Stimulated activated CD8-positive, alpha-beta memory T cell treated with anti-CD3 and anti-CD28 coated beads, Interleukin-4, amount 100 ng/mL, for 1 hour (primary cell): ENCODE results near the gene ABLIM2.

Source experiments
- DNase-seq, 2 donors: peaks; one replicate each; pipeline ENCODE4 v3.0.0-alpha.2; 2020; ENCODE audit warnings: low read depth in 2 of 2, low spot score in 1 of 2

The ABLIM2 gene

GRCh38 chr4:8050555-8051206 lies 107.9 kb downstream of the ABLIM2 start:
- DNase-seq, result no peak

DNA sequence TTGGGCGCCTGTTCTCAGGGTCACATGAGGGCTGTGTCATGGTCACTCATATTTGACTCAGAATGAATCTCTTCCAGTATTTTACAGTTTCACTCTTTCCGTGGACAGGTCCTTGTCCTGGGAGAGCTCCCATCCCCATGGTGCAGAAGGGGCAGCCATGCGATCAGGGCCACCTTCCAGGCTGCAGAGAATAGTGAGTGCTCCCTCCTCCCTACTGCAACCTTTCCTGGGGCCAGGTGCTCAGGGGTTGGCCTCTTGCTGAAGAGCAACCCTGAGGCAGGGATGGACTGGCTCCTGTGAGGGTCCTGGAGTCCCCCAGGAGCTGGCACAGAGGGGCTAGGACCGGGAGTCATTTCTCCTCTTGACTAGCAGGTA lies 108.4 kb downstream of the ABLIM2 start:
- no peak for DNase-seq

DNA sequence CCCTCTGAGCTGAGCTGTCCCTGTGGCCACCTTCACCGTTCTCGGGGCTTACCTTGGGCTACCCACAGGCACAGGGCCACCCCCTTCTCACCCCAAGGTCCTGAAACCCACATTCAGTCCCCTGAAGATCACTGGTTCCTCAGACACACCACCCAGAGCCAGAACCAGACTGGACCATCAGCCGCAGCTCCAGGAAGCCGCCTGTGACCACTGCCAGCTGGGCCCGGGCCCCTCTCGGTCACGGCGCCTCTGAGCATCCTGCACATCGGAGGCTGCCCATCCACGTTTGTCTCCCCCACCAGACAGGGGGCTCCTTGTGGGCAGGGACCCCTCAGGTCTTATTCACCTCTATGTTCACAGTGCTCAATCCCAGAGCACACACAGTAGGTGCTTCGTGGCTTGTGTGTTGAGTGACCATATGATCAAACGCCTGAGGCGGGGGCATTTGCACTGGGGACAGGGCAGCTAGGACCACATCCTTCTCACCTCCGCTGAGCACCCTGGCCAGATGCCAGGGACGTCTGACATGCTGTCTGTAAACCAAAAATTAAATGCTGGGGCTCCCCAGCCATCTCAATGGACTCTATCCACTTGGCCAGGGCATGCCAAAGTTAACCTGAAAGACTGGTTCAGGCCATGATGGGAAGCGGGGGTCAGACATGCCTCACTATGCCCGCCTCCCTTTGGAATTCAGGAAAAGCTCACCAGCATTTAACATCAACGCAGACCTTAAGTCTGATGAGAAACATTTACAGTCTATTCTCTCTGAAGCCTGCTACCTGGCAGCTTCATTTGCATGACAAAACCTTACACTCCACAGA lies 109.5 kb downstream of the ABLIM2 start:
- no peak for DNase-seq

- no peak for DNase-seq
Measured at GRCh38 chr4:8047837-8048678, 110.6 kb downstream of the ABLIM2 start.

DNA sequence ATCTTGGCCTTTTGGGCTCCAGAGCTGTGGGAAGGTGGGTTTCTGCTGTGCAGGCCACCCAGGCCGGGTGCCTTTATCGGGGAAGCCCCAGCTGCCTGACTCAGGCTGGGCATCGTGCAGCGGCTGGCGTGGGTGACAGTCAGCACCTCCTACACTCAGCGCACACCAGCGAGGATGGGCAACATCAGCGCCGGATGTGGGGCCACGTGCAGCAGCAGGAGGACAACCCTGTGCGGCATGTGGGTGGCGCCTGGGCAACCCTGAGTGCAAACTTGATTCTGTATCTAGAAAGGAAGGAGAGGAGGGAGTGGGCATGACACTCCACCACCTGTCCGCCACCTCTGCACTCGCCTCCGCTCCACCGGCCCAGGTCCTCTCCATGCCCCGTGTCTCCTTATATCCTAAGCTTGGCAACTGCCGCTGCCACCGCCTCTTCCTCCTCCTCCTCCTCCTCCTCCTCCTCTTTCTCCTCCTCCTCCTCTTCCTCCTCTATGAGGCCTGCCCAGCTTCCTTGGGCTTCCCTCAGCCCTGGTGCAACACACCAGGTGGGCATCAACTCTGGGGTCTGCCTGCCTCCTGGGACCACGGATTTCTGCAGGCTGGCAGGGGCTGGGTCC lies 111.6 kb downstream of the ABLIM2 start:
- no peak for DNase-seq

GRCh38 chr4:8045909-8046308 lies 112.7 kb downstream of the ABLIM2 start:
- no peak for DNase-seq

DNA sequence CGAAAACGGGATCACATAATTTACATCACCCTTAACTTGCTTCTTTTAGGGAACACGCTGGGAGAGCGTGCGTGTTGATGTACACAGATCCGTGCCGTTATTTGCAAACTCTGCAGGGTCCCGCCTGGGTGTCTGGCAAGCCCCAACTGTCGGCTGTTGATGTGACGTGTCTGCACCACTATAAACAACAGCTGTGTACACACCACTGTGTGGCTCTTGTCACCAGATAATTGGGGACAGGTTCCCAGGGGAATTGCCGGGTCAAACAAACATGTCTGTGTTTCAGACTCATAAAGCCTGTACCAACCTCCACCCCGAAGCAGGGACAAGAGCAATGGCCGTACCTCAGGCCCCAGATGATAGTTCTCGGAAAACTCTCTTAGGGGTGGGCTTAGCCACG lies 113.9 kb downstream of the ABLIM2 start:
- no peak for DNase-seq

DNA sequence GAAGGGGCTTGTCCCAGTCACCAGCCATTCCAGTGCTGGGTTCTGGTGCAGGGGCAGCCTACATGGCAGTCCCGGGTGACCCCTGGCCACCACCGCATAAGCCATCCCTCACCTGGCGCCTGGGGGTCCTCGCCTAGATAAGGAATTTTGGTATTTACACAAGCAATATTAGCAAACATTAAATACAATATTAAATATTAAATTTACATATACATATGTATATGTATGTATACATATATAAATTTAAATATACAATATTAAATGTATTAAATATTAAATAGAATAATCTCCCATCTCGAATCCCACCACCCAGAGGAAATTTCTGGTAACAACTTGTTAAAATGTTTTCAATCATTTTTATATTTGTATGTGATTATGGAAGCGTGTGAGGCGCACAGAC lies 114.4 kb downstream of the ABLIM2 start:
- DNase-seq, result no peak

GRCh38 chr4:8043596-8043995 lies 115.0 kb downstream of the ABLIM2 start:
- no peak for DNase-seq

GRCh38 chr4:8041868-8042267 lies 116.7 kb downstream of the ABLIM2 start:
- DNase-seq, result no peak

DNA sequence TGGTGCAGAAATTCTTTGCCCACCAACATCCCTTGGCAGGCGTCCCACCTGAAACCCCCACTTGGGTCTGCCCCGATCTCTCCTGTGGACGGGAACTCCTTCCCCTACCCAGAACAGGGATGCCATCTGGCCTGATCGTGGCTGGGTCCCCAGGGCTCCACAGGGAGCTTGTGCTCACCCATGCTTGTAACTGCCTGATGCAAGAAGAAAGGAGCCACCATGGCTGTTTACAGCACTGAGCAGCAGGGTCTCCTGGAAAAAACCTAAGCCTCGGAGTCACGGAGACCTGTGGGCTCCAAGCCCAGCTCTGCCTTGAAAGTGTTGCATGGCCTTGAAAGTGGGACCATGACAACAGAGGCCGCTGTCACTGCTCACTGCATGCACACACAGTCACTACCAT lies 117.4 kb downstream of the ABLIM2 start:
- DNase-seq, result no peak

DNA sequence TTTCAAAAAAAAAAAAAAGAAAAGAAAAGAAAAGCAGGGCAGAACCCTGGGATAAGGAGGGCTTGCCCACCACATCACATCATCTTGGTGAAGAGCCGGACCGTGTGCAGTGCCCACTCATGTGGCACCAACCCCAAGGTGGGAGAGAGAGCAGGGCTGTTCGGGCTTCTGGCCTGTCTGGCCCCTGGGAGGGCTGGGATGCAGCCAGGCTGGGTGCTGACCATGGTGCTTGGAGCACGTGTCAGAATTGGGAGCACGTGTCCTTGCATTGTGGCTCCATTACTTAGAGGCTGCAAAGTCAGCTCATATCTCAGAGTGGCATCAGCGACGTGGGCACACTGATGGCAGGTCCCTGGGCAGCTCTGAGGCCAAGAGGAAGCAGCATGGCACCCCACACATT lies 118.0 kb downstream of the ABLIM2 start:
- DNase-seq, result no peak

DNA sequence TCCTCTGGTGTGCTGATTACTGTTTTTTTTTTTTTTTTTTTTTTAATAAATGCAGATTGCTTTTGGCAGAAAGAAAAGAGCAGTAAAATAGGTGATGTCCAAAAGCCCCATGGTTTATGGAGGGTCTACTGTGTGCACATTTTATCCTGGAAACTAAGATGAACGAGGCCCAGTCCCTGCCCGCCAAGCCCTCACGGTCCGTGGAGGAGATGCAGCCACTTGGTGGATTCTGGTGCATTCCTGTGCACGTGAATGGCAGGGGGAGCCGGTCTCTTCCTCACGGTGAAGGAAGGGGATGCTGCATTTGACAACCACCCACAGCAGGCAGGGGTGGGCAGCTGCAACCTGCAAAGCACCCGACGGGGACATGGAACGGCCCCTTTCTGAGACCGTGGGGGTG lies 118.8 kb downstream of the ABLIM2 start:
- no peak for DNase-seq

DNA sequence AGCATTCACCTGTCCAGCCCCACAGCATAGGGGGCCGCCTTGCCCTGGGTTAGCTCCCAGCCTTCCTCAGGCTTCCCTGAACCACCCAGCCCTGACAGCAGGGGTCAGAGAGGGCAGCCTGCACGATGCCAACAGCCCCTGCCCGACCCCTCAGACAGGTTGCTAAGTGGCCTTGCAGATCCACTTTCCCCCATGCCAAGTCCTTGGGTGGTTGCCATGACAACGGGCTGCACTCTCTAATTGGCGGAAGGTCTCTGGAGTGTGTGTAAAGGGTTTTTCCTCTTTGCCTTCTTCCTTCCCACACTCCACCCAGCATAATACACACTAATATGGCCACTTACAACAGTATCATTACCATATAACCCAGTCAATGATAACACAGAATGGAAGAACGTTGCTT lies 119.3 kb downstream of the ABLIM2 start:
- DNase-seq, result no peak

DNA sequence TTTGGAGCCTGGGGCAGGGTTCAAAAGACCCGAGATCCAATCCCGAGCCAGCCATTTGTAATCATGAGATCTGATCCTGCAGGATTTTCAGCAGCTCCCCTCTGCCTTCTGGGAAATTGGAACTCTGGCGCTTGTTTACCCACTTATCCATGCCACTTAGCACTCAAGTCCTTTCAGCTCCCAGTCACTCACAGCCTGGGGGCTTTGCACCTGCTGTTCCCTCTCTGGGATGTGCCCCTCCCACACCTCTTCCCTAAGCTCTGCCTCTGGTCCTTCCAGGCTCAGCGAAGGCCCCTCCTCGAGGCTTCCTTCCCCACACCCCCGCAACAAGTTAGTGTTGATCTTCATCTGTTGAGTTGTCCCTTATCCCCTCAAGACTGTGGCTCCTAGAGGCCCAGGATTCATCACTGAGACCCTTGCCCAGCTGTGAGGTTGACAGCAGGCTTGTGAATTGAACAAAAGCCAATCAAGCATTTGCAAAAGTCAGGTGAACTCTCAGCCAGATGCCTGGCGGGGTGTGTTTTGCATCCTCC lies 119.8 kb downstream of the ABLIM2 start:
- DNase-seq, result no peak

GRCh38 chr4:8038083-8038482 lies 120.5 kb downstream of the ABLIM2 start:
- no peak for DNase-seq

DNA sequence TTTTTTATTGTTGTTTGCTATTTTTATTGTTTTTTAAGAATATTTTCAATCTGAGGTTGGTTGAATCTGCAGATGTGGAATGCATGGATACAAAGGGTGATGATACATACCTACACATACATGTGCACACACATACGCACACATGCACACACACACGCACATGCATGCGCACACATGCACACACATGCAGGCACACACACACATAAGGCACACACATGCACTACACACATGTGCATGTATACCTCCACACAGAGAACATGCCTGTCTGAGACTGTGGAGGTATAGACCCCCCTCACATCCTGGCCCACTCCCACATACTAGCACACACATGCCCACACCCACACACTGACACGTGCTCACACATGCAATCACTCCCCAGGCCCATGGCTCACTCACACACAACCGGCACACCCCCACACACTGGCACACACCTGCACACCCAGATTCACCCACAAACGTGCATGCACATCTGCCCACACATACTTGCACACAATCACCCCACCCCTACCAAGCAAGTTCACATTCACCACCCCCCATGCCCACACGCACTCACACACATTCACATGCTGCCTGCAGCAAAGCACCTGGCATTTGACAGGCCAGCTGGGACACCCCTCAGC lies 121.4 kb downstream of the ABLIM2 start:
- no peak for DNase-seq

GRCh38 chr4:8035371-8035780 lies 123.2 kb downstream of the ABLIM2 start:
- no peak for DNase-seq

- no peak for DNase-seq
Measured at GRCh38 chr4:8033829-8034528, 124.6 kb downstream of the ABLIM2 start.

- no peak for DNase-seq
Measured at GRCh38 chr4:8033067-8033755, 125.4 kb downstream of the ABLIM2 start.
